GM18909 (cell line): ENCODE measurements around the gene CSTF1.

Experiments
- ATAC-seq: cut with Tn5 transposase; IDR thresholded peaks from one replicate; pipeline ENCODE4 v1.9.1; 2021; ENCODE audit warnings: mild to moderate bottlenecking; ENCODE audit not compliant: unreplicated experiment, poor library complexity

The CSTF1 gene

DNA sequence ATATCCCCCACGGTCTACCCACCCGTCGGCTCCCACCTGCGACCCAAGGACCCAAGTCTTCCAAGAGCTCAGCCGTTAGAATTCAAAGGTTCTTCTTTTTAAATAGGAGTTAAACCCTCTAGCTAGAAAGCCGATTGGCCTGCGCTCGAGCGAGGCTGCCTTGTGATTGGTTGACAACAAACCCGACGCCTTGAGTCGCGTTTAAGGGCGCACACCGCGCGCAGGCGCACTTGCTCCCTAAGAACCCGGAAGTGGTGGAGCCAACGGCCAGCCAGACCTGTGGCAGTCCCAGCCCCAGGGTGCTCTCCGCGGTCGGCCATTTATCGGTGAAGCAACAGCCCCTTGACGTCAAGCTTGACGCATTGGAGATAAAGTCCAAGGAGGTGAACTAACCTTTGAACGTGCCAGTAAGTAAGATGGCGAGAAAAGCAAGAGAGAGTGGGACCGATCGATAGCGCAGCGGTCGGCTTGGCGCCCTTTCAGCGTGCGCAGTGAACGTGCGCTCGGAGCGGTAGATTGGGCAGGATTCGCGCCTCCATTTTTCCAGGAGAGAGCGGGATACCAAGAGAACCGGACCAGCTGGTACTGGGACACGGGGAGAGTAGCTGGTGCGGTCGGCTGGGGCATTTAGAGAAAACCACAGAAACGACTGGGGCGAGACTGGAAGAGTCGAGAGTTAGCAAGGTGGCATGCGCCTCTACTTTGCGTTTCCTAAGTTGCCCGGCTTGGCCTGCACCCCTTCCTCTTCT, at the start of gene CSTF1, which contains the start of gene AURKA:
CSTF1 (plus strand) TSS at position 514 of the 749 bp plus-strand sequence. CDS start 2,908 bp downstream, outside the sequence.
AURKA (minus strand) TSS at position 84 of the 749 bp plus-strand sequence. CDS start 4,018 bp downstream, outside the sequence.
- peak; percentile 95 for ATAC-seq

DNA sequence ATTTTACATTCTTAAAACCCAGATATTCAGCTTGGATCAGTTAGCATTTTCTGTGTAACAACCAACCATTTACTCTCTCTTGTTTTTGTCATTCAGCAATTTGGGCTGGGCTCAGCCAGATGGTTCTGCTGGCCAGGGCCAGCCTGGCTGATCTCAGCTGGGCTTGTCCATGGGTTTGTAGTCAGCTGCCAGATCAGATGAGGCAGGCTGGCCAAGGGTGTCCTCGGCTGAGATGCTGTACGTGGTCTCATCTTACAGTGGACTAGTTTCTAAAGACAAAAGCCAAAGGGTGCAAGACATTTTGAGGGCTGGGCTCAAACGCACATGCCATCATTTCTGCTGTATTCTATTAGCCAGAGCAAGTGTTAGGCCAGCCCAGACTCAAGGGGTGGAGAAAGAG, 49.7 kb upstream of the CSTF1 start:
- no peak for ATAC-seq

DNA sequence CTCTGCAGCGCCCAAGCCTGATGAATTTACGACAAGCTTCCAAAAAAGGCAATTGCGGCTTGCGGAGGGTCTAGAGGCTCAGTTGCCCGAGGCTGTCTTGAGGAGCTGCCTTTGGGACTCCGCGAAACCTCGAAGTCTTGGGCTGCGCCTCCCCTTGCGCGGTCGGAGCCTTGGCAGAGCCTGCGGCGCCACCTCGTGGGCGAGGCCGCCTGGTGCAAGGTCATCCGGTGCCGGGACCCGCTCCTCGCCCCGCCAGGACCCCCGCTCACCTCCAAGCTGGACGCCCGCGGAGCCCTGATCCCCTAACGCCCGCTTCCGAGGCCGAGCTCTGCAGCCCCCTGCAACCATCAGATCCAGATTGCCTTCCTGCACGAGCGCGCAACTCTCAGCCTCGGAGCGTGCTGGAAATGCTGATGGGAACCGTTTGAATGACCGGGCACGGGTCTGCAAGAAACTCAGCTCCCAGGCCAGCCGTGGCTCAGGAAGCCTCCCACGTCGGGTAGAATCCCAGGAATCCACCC, 48.5 kb upstream of the CSTF1 start:
- peak; percentile 82 for ATAC-seq

DNA sequence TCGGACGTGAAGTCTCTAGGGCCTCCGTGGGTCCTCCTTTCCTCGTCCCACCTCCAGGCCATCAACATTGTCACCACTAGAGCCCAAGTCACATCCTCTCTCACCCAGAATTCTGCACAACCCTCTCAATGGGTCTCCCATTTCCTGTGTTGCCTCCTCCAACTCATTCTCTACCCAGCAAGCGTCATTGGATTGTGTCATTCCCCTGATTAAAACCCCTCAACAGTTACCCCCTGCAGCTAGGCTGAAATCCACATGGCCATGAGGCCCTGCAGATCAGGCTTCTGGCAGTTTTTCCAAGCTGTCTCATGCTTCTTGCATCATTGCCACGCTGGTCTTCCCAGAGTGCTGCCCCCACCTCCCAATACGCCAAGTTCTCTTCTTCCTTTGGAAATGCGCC, 46.5 kb upstream of the CSTF1 start:
- no peak for ATAC-seq

DNA sequence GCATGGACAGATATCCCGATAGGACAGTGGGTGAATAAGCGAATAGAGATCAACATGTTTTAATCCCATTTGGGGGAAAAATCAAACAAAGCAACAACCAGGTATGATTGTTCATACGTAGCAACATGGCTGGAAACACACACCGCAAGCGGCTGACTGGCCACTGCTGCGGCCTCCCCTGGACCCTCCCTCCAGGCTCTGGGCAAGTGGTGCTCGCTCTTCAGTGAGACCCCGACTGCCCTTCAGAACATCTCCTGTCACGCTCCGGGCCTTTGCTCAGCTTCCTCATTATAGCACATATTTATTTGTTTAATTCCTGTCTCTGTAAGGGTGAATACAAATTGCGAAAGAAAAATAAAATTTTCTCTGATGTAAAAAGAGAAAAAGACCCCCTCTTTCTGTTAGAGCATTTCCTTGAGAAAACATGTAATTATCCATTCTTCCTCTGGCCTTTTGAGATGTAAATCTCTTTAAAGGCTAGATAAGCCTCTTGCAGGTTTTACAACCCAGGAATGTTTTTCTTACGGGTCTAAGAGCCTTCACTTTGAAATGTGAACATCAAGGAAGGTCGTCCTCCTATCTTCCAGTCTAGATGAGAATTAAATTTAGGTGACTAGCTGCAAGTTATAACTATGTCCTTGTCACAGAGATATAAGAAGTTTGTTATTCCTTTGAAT, 44.7 kb upstream of the CSTF1 start:
- no peak for ATAC-seq

DNA sequence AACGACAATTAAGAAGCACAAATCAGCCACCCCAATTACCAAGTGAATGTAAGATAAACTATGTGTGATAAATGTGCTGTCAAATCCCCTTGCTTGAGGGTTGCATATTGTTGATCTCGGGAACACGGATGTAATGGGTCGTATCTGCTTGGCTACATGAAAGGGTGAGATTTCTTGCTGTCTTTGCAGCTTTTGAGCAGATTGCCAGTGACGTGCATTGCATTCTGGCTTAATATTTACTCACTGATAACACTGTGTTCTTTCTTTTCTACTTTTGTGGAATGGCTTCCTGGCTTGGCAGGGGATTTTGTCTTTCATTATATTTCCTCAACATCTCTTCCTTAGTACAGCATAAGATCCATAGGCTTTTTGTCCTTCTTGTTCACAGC, 44.1 kb upstream of the CSTF1 start:
- ATAC-seq = no peak

DNA sequence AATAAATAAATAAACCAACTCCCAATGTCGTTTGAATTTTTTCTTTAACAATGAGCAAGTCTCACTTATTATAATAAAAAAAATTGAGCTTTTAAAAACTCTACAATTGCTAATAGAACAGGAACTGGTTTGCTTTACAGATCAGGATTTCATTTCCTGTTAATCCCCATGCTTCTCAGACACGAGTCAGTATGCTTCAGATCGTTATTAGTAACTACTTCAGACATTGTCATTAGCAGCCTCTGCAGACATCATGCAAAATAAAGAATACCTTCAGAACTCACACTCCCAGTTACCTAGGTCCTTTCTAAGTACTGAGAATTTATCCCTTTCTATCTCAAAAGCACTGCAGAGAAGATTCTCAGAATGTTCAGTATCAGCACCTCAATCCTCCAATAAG, 43.7 kb upstream of the CSTF1 start:
- ATAC-seq = no peak

DNA sequence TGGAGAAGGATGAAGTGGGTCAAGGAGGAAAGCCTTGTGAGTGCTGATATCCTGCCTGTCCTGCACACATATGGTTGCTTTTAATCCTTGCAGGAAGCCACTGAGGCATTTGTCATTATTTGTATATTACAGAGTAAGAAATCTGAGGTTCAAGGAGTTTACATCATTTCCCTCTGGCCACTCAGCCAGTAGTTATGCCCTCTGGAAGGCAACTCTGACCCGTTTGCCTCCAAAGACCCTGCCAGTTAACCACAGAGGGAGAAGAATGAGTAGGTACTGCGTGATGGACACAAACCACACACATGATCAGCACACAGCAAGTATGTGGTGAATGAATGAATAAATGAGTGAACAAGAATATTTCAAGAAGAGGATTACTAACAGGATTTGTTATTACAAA, 41.6 kb upstream of the CSTF1 start:
- ATAC-seq = no peak

DNA sequence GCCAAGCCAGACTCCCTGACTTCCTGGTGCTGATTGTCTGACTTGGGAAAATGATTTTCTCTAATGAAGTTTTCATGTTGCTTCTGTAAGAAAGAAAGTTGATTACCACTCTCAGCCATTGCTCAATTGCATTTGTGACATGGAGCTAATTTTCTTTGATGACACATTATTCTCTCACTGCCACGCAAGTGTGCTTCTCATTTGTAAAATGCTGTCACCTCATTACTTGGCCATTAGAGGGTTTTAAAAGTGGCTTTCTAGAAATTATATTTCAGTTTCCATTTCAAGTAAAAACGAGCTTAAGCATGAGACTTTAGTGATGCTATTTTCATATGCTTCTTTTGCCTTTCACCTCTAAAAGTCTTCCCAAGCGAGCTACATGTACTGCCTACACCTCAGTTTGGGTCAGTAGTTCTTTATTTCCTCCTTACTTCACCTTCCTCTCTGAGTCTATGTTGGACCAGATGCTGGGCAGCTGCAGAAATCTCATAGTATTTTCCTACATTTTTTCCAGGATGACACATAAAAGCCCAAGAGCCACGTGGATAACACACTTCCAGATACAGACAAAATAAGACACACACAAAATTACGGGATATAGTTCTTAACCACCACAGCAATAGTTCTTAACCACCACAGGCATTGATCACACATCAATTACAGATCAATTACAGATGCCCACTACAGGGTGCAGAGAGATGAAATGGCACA, 39.9 kb upstream of the CSTF1 start:
- no peak for ATAC-seq

DNA sequence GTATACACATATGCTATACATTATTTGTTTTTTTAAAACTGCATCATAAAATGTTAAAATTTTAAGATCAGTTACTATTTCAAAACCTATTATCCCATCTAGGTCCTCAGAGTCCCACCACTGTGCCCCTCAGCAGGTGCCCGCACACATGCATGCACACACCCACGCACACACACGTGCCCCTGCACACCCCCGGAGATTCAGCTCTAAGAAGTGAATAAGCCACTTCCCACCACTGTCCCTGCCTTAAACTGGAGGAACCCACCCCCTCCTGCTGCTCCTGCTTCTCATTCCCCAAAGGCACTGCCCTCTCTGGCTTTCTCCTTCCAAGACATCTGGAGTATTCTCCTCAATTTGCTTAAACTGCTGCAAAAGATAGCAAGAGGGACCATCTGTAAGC, 39.1 kb upstream of the CSTF1 start:
- no peak for ATAC-seq

DNA sequence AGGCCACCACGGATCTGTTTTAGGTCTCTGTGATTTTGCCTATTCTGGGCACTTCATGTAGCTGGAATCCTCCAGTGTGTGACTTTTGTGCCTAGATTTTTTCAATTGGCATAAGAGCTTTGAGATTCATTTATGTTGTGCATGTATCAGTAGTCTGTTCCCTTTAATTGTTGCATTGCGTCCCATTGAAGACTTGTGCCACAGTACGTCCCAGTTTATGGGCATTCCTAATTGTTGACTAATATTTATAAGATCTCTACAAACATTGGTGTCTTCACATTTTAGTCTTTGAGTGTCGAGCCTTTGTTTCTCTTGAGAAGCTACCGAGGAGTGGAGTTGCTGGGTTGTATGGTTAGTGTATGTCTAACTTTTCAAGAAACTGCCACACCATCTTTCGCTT, 34.4 kb upstream of the CSTF1 start:
- no peak for ATAC-seq

DNA sequence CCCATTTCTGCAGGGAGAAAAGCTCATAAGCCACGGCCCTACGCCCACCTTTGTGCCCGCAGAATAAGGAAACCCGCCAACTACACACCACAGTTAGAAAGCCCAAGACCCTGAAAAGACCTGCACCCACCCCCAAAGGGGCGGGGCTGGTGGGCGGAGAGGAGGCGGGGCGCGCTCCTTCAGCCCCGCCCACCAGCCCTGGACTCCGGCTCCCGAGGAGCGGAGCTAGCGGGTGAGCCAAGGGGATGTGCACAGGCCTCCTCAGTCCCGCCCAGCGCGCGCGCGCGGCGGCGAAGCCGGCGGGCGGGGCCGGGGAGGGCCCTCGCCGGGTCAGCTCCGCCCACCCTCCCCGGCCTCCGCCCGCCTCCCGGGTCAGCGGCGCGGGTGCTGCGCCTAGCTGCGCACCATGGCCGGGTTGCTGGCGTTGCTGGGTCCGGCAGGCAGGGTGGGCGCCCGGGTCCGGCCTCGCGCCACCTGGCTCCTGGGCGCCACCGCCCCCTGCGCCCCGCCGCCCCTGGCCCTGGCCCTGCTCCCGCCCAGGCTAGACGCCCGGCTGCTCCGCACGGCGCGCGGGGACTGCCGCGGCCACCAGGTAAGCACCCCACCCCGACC, 33.7 kb upstream of the CSTF1 start, which contains the start of gene FAM210B:
FAM210B (plus strand) TSS at position 375 of the 612 bp plus-strand sequence; CDS start at position 407, 32 bp downstream.
- ATAC-seq = peak; percentile 96

DNA sequence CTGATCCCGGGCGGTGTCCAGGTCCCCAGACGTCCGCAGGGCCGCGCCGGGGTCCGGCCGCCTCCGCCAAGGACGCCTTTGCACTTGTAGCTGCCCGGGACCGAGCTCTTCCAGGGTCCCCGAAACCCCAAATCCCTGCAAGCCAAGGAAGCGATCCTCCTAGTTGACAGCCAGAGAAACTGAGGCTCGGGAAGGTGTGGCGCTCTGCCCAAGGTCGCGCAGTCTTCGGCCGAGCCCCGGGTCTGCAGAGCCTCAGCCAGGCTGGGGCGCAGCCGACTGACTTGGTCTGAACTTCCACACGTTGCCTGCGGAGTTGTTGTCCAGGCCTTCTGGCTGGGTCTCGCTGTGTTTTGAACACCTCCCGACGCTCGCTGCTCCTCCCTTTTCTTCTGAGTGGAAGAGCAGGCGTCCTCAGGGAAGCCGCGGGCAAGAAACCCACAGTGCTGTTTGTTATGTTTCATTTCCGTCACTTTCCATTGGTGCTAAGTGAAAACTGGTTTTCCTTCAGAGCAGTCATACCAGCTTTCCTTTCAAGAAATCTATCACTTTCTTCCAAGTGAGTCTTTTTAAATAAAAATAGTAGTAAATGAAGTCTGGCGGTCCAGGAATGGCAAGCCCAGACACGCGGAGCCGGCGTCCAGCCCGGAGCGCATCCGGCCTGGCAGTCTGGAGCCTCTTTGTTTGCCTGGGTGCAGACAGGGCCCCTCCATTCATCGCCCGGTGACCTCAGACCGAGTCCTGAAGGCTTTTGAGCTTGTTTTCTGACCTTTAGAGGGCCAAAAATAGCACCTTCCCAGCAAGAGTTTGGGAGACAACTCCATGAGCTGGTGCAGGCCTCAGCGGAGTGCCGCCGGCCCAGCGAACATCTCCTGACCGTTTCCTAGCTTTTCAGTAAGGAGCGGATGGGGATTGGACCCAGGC, 33.0 kb upstream of the CSTF1 start:
- ATAC-seq = peak; percentile 33

DNA sequence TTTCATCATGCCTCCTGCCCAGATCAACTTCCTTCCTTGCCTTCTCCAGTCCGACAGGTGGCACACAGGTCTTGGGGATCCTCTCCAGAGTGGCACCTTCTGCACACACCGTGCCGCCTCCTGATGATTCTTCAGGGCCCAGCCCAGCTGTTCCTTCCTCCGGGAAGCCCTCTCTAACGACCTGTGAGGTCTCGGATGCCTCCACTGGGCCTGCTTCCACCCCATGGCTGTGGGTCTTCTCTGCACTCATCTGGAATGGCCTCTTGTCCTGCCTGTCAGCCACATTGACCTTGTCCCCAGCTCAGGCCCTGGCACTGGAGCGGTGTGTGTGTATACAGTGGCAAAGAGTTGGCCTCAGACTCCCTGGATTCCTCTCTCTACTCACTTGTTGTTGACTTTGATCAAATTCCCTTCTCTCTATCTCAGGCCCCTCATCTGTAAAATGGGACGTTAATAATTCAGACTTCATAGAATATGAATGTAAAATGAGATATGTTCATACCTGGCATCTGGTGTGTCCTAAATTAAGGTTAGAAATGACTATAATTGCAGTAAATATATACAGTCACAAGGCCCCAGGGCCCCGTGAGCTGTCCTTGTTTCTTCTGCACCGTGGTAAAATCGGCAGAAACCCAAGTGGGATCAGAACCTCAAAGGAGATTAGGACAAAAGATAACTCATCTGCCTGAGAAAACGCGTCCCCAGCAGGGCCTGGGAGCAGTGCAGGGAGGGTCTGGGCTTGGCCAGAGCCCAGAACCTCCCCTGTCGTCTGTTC, 32.1 kb upstream of the CSTF1 start:
- no peak for ATAC-seq

DNA sequence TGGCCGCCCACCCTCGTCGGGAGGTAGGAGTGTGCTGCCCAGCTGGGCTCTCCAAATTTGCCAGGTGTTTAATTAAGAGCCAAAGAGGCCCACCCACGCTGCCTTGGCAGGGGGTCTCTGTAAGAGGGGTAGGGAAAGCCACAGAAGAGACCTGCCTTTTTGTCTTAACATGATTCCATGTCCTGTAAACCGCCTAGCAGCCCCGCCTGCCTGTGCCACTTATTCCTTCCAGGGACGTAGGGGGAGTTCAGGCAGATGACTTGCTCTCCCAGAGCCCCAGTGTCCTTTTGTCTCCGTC, 31.6 kb upstream of the CSTF1 start:
- no peak for ATAC-seq

DNA sequence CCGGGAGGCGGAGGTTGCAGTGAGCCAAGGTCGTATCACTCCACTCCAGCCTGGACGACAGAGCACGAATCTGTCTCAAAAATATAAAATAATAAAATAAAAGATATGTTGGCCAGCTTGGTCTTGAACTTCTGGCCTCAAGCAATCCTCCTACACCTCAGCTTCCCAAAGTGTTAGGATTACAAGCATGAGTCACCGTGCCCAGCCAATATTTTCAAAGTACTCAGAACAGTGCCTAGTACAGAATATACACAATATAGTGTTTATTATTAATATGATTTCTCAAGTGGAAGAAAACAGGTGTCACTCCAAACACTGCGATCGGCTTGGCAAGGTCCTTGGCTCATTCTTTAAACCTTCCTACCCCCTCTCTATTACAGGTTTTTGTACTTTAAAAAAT, 30.5 kb upstream of the CSTF1 start:
- no peak for ATAC-seq

DNA sequence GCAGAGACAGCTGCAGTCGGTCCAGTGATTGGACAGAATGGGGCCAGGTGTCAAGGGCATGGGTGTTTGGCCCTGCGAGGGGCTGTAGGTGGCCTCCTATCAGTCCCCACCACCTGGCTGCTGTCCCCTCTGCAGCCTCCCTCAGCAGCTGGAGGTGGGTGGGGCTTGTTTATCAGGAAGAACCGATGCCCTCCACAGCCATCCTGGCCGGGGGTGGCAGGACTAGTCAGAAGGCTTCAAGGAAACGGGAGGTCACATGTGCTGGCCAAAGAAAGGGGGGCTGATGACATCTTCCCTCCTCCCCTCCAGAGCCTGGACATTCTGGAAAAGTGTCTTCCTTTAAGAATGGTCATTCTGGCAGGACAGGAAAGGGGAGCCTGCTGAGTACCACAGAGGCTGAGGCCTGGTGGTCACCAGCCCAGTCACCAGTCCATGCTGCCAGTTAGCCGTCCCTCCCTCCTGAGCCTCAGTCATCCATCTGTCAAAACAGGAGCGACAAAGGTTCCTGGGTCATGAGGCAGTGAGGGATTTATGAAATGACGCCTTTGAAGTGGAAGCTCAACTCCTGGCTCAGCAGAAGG, 29.5 kb upstream of the CSTF1 start:
- no peak for ATAC-seq

DNA sequence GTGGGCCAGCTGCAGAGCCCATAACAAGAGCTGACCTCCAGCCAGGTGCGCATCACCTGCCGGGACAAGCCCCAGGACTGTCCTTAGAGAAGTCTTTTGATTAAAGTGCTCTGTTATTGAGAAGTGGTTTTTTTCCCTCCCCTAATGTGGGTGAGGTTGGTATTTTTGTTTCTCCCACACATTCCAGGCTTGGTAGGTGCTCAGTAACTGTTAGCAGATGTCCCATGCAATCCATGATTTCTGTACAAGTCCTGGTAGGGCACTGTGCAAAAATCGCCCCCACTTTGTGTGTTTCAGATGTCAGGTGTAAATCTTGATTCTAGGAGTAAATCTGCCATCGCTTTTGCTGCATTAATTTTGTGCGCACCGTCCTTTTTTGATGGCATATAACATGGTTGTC, 29.0 kb upstream of the CSTF1 start:
- no peak for ATAC-seq
